AG10803 (cell line): ENCODE data around the gene PRR23B.

Experiments
- DNase-seq: peaks from one replicate; pipeline ENCODE4 v3.0.0; 2010; ENCODE audit warnings: low read depth
- H3K4me3 ChIP-seq: 2 replicates; pipeline ENCODE4 v1.5.1; 2011; ENCODE audit warnings: mild to moderate bottlenecking, low read length, control low read depth
- CTCF ChIP-seq: conservative IDR thresholded peaks from 2 replicates; pipeline ENCODE4 v1.5.1; 2011; ENCODE audit warnings: mild to moderate bottlenecking, low read length, control low read depth, inconsistent platforms

The PRR23B gene

GRCh38 chr3:138995706-138996105 is 25.0 kb downstream of the PRR23B start:
- no peak for TF ChIP-seq CTCF
- H3K4me3 ChIP-seq = no peak overlapping the region
- no peak for DNase-seq

GRCh38 chr3:138987181-138987580 is 33.5 kb downstream of the PRR23B start:
- no peak overlapping the region for H3K4me3 ChIP-seq
- no peak for TF ChIP-seq CTCF
- no peak for DNase-seq

- DNase-seq = no peak
- H3K4me3 ChIP-seq = no peak overlapping the region
- no peak for TF ChIP-seq CTCF
Measured at GRCh38 chr3:138985932-138986331, 34.8 kb downstream of the PRR23B start.

GRCh38 chr3:138984816-138985215 is 35.9 kb downstream of the PRR23B start:
- no peak overlapping the region for H3K4me3 ChIP-seq
- no peak for TF ChIP-seq CTCF
- DNase-seq = no peak

GRCh38 chr3:138976047-138976446 is 44.7 kb downstream of the PRR23B start:
- DNase-seq = no peak
- no peak overlapping the region for H3K4me3 ChIP-seq
- TF ChIP-seq CTCF = no peak

- H3K4me3 ChIP-seq = no peak overlapping the region
- DNase-seq = no peak
- TF ChIP-seq CTCF = no peak
Measured at GRCh38 chr3:138975351-138975750, 45.4 kb downstream of the PRR23B start.

GRCh38 chr3:138974462-138974861 is 46.3 kb downstream of the PRR23B start:
- H3K4me3 ChIP-seq = no peak overlapping the region
- no peak for TF ChIP-seq CTCF
- peak; percentile 8 for DNase-seq
